ENCODE results near the gene SFTPB. TPM values are rescaled to one million over a fixed set of nuclear protein-coding genes. Genes with fewer than 3 reads are reported as not detected.

Gene SFTPB
- total RNA-seq, 1 experiment from 2014 or later, result not detected

DNA sequence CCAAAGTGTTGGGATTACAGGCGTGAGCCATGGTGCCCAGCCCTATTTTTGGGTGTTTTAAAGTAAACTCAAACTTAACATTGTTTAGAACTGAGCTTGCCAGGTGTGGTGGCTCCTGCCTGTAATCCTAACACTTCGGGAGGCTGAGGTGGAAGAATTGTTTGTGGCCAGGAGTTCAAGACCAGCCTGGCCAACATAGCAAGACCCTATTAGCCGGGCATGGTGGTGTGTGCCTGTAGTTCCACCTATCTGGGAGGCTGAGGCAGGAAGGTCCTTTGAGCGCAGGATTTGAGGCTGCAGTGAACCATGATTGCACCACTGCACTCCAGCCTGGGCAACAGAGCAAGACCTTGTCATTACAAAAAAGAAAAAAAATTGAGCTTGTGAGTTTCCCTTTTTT lies 17.5 kb downstream of the SFTPB start:
- Mint-ChIP-seq H3K27me3 (ENCODE audit: unreplicated experiment) (no peaks in the 10 kb centered on the region), H3K9me3 (ENCODE audit: low read depth, unreplicated experiment) (no peaks in the 10 kb centered on the region), H3K4me3 (ENCODE audit: low read depth, unreplicated experiment) (no peak overlapping the region), H3K36me3 (ENCODE audit: insufficient read depth, unreplicated experiment) (peaks cover 72% of the 10 kb centered on the region), H3K4me1 (ENCODE audit: low read depth, unreplicated experiment) (no peaks in the 10 kb centered on the region), H3K27ac (ENCODE audit: unreplicated experiment) (no peak overlapping the region)
- BruUV-seq (replicated peaks), result no TSS peak
- TF ChIP-seq, protein P1, sequence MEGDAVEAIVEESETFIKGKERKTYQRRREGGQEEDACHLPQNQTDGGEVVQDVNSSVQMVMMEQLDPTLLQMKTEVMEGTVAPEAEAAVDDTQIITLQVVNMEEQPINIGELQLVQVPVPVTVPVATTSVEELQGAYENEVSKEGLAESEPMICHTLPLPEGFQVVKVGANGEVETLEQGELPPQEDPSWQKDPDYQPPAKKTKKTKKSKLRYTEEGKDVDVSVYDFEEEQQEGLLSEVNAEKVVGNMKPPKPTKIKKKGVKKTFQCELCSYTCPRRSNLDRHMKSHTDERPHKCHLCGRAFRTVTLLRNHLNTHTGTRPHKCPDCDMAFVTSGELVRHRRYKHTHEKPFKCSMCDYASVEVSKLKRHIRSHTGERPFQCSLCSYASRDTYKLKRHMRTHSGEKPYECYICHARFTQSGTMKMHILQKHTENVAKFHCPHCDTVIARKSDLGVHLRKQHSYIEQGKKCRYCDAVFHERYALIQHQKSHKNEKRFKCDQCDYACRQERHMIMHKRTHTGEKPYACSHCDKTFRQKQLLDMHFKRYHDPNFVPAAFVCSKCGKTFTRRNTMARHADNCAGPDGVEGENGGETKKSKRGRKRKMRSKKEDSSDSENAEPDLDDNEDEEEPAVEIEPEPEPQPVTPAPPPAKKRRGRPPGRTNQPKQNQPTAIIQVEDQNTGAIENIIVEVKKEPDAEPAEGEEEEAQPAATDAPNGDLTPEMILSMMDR (IDR thresholded peaks at IDR 0.05; ENCODE audit: unreplicated experiment), result no peak
- DNase-seq, result no peak
- CTCF ChIA-PET, result no interaction called here
- intact Hi-C loops (cut with micrococcal nuclease; ENCODE audit: unreplicated experiment), result no loop called here

DNA sequence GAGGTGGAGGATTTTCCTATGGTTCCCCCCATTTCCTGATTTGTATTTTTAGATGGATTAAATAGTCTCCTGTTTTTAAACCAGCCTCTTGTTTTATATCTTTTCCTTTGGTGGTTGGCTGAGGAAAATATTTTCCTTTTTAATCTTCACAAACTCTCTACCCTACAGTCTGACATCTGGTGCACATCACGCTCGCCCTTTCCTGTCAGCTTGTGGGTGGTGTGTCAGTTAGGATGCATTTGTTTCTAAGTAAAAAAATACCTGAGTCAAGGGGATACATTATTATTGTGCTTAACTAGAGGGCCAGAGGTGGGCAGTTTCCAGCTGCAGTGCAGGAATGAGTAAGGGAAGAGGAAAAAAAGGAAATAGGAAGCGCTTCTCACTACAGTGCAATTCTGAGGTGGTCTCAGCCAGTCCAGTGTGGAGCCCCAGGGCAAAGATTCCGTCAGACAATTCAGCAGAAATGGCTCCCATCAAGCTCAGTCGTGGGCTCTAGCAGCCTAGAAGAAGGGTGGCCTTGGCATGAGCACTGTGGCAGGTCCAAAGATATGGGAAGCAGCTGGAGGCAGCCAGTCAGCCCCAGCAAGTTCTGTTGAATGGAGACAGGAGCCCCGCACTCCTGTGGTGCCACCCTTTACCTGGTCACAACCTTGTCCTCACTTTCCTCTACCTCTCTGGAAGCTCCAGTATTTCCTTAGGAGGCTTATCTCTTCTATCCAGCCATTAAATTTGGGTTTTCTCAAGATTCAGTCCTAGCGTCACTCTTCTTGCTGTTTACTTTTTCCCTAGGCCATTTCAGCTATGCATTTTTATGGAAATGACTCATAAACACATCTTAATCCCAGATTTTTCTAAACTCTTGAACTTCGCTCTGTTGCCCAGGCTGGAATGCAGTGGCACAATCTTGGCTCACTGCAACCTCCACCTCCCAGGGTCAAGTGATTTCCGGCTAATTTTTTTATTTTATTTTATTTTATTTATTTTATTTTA lies 18.5 kb downstream of the SFTPB start:
- H3K36me3 Mint-ChIP-seq (ENCODE audit: insufficient read depth, unreplicated experiment), result peaks cover 65% of the 10 kb centered on the region
- DNase-seq, result no peak
- H3K27me3 Mint-ChIP-seq (ENCODE audit: unreplicated experiment), result no peaks in the 10 kb centered on the region
- TF ChIP-seq, protein P1 (IDR thresholded peaks at IDR 0.05; ENCODE audit: unreplicated experiment), result no peak
- no peaks in the 10 kb centered on the region for H3K9me3 Mint-ChIP-seq (ENCODE audit: low read depth, unreplicated experiment)
- no peaks in the 10 kb centered on the region for H3K4me1 Mint-ChIP-seq (ENCODE audit: low read depth, unreplicated experiment)
- intact Hi-C loops (cut with micrococcal nuclease; ENCODE audit: unreplicated experiment), result loop anchor here (5.0 kb wide), 1 partner anchor 58 kb away; no protein-coding TSS in a partner anchor
- H3K4me3 Mint-ChIP-seq (ENCODE audit: low read depth, unreplicated experiment), result no peak overlapping the region
- CTCF ChIA-PET, result interaction anchor here (0.7 to 3.0 kb wide), 3 partner anchors 13 to 45 kb away, joined by 3 to 10 read pairs (median 3); partner anchors contain the start of gene GNLY
- no peak overlapping the region for H3K27ac Mint-ChIP-seq (ENCODE audit: unreplicated experiment)
- BruUV-seq (replicated peaks), result no TSS peak

DNA sequence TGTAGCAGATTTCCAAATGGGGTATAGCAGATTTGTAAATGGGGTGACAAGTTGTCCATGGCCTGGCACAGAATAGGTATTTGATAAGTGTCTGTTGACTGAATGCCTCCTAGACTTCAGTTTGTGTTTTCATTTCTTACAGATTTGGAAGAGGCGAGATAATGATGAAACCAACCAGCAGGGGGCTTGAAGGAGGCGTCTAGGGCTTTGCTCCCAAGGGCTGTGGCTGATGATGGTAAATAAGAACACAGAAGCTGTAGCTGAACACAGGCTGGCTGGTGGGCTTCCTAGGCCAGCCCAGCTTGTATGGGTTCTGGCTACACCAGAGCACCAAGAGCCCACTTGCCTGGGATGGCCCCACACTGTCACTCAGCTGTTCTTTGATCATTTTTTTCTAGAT lies 19.4 kb downstream of the SFTPB start:
- Mint-ChIP-seq H3K27me3 (ENCODE audit: unreplicated experiment) (no peaks in the 10 kb centered on the region), H3K27ac (ENCODE audit: unreplicated experiment) (no peak overlapping the region), H3K4me3 (ENCODE audit: low read depth, unreplicated experiment) (no peak overlapping the region), H3K9me3 (ENCODE audit: low read depth, unreplicated experiment) (no peaks in the 10 kb centered on the region), H3K4me1 (ENCODE audit: low read depth, unreplicated experiment) (no peaks in the 10 kb centered on the region), H3K36me3 (ENCODE audit: insufficient read depth, unreplicated experiment) (peaks cover 59% of the 10 kb centered on the region)
- peak; percentile 41 for DNase-seq
- TSS peak; percentile 33 for BruUV-seq (replicated peaks)
- intact Hi-C loops (cut with micrococcal nuclease; ENCODE audit: unreplicated experiment), result loop anchor here (5.0 kb wide), 1 partner anchor 59 kb away; no protein-coding TSS in a partner anchor
- TF ChIP-seq, protein P1 (IDR thresholded peaks at IDR 0.05; ENCODE audit: unreplicated experiment), result peak; percentile 49
- CTCF ChIA-PET, result interaction anchor here (0.7 to 3.0 kb wide), 3 partner anchors 12 to 46 kb away, joined by 3 to 10 read pairs (median 3); partner anchors contain the start of gene GNLY

DNA sequence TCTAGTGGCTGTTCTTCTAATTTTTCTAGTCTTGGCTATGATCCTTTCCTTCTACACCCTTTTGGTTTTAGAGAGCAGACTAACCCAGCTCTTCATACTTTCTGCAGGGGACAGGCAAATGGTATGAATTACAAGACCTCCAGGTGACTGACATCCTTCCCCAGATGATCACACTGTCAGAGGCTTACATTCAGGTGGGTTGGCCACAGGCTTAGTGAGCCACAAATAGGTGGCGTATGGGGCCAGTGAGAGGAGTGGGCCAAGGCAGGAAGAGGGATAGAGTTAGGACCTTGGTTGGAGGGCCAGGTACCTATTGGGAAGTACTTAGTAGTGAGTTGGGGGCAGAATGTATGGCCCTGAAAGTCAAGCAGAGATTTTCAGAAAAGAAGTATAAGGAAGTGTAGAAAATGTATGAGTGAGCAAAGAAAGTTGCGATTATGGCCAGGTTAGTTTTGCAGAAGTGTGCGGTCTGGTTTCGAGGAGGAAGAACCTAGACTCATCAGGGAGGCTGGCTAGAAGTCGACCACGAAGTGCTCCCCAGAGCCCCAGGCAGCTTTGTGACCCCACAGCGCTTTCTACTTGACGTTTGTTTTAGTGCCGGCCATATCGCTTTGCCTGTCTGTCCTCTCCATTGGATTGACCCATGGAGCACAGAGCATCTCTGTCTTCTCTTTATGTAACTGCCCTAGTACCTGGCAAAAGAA lies 20.0 kb downstream of the SFTPB start:
- Mint-ChIP-seq H3K9me3 (ENCODE audit: low read depth, unreplicated experiment) (no peaks in the 10 kb centered on the region), H3K4me3 (ENCODE audit: low read depth, unreplicated experiment) (no peak overlapping the region), H3K27ac (ENCODE audit: unreplicated experiment) (no peak overlapping the region), H3K36me3 (ENCODE audit: insufficient read depth, unreplicated experiment) (peaks cover 59% of the 10 kb centered on the region), H3K27me3 (ENCODE audit: unreplicated experiment) (no peaks in the 10 kb centered on the region), H3K4me1 (ENCODE audit: low read depth, unreplicated experiment) (no peaks in the 10 kb centered on the region)
- intact Hi-C loops (cut with micrococcal nuclease; ENCODE audit: unreplicated experiment), result loop anchor here (5.0 kb wide), 1 partner anchor 59 kb away; no protein-coding TSS in a partner anchor
- no peak for DNase-seq
- BruUV-seq (replicated peaks), result no TSS peak
- TF ChIP-seq, protein P1 (IDR thresholded peaks at IDR 0.05; ENCODE audit: unreplicated experiment), result no peak
- CTCF ChIA-PET, result interaction anchor here (3.0 kb wide), 1 partner anchor 11 kb away, joined by 10 read pairs; no protein-coding TSS in a partner anchor

Measured in Calu3 (cell line).